Measurements from ENCODE around the gene SLC50A1. TPM values are rescaled to one million over a fixed set of nuclear protein-coding genes. Genes with fewer than 3 reads are reported as not detected.

Gene SLC50A1
- total and polyA plus RNA-seq, 9 of the 15 experiments (the other 6 are each of a cell fraction or from before 2014, with no cell fraction given) = 46.5 to 132 (median 91.9) TPM

DNA sequence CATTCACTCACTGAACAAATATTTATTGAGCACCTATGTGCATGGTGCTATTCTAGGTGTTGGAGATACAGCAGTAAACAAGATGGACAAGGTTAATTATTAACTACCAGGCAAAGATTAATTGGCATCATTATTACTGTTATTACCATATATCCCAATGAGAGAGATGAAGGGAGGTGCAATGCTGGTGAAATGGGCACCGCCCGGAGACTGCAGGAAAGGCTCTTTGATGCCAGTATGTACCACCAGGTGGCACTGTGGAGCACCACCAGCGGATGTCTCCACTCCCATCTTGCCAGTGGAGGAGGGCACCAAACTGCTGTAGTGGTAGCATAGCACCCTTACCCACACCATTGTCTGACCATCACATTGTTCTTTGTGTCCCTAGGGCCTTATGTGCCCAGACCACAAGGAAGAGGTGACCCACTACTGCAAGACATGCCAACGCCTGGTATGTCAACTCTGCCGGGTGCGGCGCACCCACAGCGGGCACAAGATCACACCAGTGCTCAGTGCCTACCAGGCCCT is 41.0 kb downstream of the SLC50A1 start (continued):
- TF ChIP-seq RBM14 (IDR thresholded peaks at IDR 0.05; ENCODE audit: borderline replicate concordance, insufficient read depth, low read depth, low read length) (no peak), GATAD2A (IDR thresholded peaks at IDR 0.05) (0 out of 2 replicates have a peak, but pooled peaks have one; percentile 37), NR1H2 (CRISPR knock-in tag; IDR thresholded peaks at IDR 0.05) (no peak), XRCC5 (IDR thresholded peaks at IDR 0.05; ENCODE audit: low read depth, low read length) (0 out of 2 replicates have a peak, but pooled peaks have one; percentile 50), RBM25 (IDR thresholded peaks at IDR 0.05; ENCODE audit: low read depth, low read length, severe bottlenecking) (no peak), MYNN (IDR thresholded peaks at IDR 0.05) (peak; percentile 80; the same call in 1 of the 2 replicates), MYNN (CRISPR knock-in tag; IDR thresholded peaks at IDR 0.05) (no peak), ZNF217 (CRISPR knock-in tag; IDR thresholded peaks at IDR 0.05) (no peak), SMARCA4 (IDR thresholded peaks at IDR 0.05) (no peak)
- TF ChIP-seq, protein P1, sequence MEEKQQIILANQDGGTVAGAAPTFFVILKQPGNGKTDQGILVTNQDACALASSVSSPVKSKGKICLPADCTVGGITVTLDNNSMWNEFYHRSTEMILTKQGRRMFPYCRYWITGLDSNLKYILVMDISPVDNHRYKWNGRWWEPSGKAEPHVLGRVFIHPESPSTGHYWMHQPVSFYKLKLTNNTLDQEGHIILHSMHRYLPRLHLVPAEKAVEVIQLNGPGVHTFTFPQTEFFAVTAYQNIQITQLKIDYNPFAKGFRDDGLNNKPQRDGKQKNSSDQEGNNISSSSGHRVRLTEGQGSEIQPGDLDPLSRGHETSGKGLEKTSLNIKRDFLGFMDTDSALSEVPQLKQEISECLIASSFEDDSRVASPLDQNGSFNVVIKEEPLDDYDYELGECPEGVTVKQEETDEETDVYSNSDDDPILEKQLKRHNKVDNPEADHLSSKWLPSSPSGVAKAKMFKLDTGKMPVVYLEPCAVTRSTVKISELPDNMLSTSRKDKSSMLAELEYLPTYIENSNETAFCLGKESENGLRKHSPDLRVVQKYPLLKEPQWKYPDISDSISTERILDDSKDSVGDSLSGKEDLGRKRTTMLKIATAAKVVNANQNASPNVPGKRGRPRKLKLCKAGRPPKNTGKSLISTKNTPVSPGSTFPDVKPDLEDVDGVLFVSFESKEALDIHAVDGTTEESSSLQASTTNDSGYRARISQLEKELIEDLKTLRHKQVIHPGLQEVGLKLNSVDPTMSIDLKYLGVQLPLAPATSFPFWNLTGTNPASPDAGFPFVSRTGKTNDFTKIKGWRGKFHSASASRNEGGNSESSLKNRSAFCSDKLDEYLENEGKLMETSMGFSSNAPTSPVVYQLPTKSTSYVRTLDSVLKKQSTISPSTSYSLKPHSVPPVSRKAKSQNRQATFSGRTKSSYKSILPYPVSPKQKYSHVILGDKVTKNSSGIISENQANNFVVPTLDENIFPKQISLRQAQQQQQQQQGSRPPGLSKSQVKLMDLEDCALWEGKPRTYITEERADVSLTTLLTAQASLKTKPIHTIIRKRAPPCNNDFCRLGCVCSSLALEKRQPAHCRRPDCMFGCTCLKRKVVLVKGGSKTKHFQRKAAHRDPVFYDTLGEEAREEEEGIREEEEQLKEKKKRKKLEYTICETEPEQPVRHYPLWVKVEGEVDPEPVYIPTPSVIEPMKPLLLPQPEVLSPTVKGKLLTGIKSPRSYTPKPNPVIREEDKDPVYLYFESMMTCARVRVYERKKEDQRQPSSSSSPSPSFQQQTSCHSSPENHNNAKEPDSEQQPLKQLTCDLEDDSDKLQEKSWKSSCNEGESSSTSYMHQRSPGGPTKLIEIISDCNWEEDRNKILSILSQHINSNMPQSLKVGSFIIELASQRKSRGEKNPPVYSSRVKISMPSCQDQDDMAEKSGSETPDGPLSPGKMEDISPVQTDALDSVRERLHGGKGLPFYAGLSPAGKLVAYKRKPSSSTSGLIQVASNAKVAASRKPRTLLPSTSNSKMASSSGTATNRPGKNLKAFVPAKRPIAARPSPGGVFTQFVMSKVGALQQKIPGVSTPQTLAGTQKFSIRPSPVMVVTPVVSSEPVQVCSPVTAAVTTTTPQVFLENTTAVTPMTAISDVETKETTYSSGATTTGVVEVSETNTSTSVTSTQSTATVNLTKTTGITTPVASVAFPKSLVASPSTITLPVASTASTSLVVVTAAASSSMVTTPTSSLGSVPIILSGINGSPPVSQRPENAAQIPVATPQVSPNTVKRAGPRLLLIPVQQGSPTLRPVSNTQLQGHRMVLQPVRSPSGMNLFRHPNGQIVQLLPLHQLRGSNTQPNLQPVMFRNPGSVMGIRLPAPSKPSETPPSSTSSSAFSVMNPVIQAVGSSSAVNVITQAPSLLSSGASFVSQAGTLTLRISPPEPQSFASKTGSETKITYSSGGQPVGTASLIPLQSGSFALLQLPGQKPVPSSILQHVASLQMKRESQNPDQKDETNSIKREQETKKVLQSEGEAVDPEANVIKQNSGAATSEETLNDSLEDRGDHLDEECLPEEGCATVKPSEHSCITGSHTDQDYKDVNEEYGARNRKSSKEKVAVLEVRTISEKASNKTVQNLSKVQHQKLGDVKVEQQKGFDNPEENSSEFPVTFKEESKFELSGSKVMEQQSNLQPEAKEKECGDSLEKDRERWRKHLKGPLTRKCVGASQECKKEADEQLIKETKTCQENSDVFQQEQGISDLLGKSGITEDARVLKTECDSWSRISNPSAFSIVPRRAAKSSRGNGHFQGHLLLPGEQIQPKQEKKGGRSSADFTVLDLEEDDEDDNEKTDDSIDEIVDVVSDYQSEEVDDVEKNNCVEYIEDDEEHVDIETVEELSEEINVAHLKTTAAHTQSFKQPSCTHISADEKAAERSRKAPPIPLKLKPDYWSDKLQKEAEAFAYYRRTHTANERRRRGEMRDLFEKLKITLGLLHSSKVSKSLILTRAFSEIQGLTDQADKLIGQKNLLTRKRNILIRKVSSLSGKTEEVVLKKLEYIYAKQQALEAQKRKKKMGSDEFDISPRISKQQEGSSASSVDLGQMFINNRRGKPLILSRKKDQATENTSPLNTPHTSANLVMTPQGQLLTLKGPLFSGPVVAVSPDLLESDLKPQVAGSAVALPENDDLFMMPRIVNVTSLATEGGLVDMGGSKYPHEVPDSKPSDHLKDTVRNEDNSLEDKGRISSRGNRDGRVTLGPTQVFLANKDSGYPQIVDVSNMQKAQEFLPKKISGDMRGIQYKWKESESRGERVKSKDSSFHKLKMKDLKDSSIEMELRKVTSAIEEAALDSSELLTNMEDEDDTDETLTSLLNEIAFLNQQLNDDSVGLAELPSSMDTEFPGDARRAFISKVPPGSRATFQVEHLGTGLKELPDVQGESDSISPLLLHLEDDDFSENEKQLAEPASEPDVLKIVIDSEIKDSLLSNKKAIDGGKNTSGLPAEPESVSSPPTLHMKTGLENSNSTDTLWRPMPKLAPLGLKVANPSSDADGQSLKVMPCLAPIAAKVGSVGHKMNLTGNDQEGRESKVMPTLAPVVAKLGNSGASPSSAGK (IDR thresholded peaks at IDR 0.05) = no peak

All from K562 (cell line).